Loucy (cell line): Measurements from ENCODE around the gene TMEM179B.

Source experiments
- H2AFZ ChIP-seq: fragments of 200-600 bp; sonication (generic); 2 replicates; pipeline ENCODE4 v1.6.0; 2016; ENCODE audit warnings: antibody characterized with exemption, mild to moderate bottlenecking, low read length, moderate library complexity
- H3F3A ChIP-seq: fragments of 200-600 bp; 2 replicates; pipeline ENCODE4 v1.6.0; 2016; ENCODE audit warnings: antibody characterized with exemption, low read depth, mild to moderate bottlenecking
- H3K27me3 ChIP-seq: fragments of 200-600 bp; sonication (generic); 2 replicates; pipeline ENCODE4 v1.6.1; 2014; ENCODE audit warnings: low read length, mild to moderate bottlenecking; ENCODE audit not compliant: insufficient read depth, poor library complexity, severe bottlenecking
- H3K36me3 ChIP-seq: fragments of 200-600 bp; sonication (generic); 2 replicates; pipeline ENCODE4 v1.6.1; 2016; ENCODE audit warnings: low read length; ENCODE audit not compliant: insufficient read depth
- H3K4me1 ChIP-seq: fragments of 200-600 bp; sonication (generic); 2 replicates; pipeline ENCODE4 v1.5.1; 2014; ENCODE audit warnings: low read length, mild to moderate bottlenecking; ENCODE audit not compliant: insufficient read depth, poor library complexity, severe bottlenecking
- H3K4me2 ChIP-seq: fragments of 200-600 bp; sonication (generic); 2 replicates; pipeline ENCODE4 v1.6.0; 2014; ENCODE audit warnings: antibody characterized with exemption, low read length, low read depth, mild to moderate bottlenecking; ENCODE audit not compliant: poor library complexity, severe bottlenecking
- H3K4me3 ChIP-seq: fragments of 200-600 bp; sonication (generic); 2 replicates; pipeline ENCODE4 v1.5.1; 2014; ENCODE audit warnings: low read length, mild to moderate bottlenecking, mixed read lengths; ENCODE audit not compliant: poor library complexity, severe bottlenecking
- H3K79me2 ChIP-seq: fragments of 200-600 bp; sonication (generic); 2 replicates; pipeline ENCODE4 v1.6.1; 2014; ENCODE audit warnings: low read length; ENCODE audit not compliant: insufficient read depth
- H3K9ac ChIP-seq: fragments of 200-600 bp; sonication (generic); 2 replicates; pipeline ENCODE4 v1.6.0; 2014; ENCODE audit warnings: mild to moderate bottlenecking, low read depth, low read length, moderate library complexity; ENCODE audit not compliant: poor library complexity, severe bottlenecking
- H3K9me2 ChIP-seq: fragments of 200-600 bp; sonication (generic); replicated peaks from 2 replicates; pipeline ENCODE4 v1.6.1; 2016; ENCODE audit warnings: low read depth, low read length, mixed read lengths
- H3K9me3 ChIP-seq: fragments of 200-600 bp; sonication (generic); 2 replicates; pipeline ENCODE4 v1.6.1; 2014; ENCODE audit warnings: mild to moderate bottlenecking, antibody characterized with exemption, low read length, low read depth; ENCODE audit not compliant: insufficient read depth
- H4K20me1 ChIP-seq: fragments of 200-600 bp; sonication (generic); 2 replicates; pipeline ENCODE4 v1.6.0; 2014; ENCODE audit warnings: antibody characterized with exemption, low read length, mild to moderate bottlenecking; ENCODE audit not compliant: insufficient read depth, poor library complexity, severe bottlenecking
- EZH2phosphoT487 ChIP-seq: fragments of 200-600 bp; IDR thresholded peaks from 2 replicates; pipeline ENCODE4 v1.6.1; 2018; ENCODE audit warnings: antibody characterized with exemption, mild to moderate bottlenecking, moderate library complexity, borderline replicate concordance
- TF ChIP-seq, protein P1 (sequence below): fragments of 200-600 bp; sonication (generic); conservative IDR thresholded peaks from 2 replicates; pipeline ENCODE4 v1.5.1; 2014; ENCODE audit warnings: mild to moderate bottlenecking, antibody characterized with exemption, low read length

The TMEM179B gene

DNA sequence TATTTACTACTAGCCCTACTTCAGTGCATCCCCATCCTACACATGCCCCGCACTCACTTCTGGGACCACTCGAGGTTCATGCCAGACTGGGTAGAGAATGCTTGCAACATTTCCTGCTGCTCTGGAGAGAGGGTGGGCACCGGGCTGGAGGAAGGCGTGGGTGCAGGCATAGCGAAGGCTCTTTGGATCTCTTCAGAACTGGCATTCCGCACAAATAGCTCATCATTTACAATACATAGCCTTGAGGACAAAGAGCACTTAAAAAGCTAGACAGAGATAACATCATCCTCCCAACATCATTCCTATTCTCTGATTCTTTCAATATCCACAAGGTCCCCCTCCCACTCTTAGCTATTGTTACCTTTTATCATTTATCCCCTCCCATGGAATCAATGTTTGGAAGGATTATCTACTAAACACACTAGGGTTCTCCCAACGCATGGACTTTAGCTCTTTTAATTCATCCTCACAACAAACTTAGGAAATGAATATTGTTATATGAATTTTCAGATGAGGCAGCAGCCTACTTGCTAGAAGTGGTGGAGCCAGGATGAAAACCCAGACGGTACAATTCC, 7.1 kb downstream of the TMEM179B start:
- Histone ChIP-seq H3K4me3 (no peak overlapping the region), H3K9me3 (no peaks in the 10 kb centered on the region), H2AFZ (no peak overlapping the region), H3K27me3 (no peaks in the 10 kb centered on the region), H3K4me2 (no peak overlapping the region), H3K9ac (no peak overlapping the region), H3K9me2 (no peaks in the 10 kb centered on the region), H4K20me1 (peaks cover 7% of the 10 kb centered on the region), H3K4me1 (peaks cover 21% of the 10 kb centered on the region), H3F3A (0 out of 2 replicates have a peak, but pooled peaks cover 4% of the 10 kb centered on the region), H3K79me2 (peaks cover 32% of the 10 kb centered on the region), H3K36me3 (peaks cover 65% of the 10 kb centered on the region)
- no peak for TF ChIP-seq EZH2phosphoT487
- TF ChIP-seq, protein P1, sequence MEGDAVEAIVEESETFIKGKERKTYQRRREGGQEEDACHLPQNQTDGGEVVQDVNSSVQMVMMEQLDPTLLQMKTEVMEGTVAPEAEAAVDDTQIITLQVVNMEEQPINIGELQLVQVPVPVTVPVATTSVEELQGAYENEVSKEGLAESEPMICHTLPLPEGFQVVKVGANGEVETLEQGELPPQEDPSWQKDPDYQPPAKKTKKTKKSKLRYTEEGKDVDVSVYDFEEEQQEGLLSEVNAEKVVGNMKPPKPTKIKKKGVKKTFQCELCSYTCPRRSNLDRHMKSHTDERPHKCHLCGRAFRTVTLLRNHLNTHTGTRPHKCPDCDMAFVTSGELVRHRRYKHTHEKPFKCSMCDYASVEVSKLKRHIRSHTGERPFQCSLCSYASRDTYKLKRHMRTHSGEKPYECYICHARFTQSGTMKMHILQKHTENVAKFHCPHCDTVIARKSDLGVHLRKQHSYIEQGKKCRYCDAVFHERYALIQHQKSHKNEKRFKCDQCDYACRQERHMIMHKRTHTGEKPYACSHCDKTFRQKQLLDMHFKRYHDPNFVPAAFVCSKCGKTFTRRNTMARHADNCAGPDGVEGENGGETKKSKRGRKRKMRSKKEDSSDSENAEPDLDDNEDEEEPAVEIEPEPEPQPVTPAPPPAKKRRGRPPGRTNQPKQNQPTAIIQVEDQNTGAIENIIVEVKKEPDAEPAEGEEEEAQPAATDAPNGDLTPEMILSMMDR = no peak

DNA sequence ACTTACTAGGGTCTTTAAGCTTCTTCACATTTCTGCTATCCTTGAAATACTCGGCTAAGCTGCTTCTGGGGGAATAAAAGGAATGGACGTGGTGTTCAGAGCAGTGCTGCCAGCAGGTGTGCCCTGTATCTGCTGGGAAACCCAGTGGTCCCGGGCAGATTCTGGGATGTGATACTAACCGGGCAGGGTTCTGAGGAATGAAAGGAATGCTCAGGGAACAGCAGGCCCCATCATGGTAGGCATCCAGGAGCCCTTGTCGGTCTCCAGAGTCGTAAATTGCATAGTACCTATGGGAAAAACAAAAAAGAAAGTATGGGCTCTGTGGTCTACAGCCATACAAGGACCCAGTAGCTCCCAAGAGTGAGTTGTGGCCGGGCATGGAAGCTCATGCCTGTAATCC, 9.1 kb downstream of the TMEM179B start:
- no peak overlapping the region for H2AFZ ChIP-seq
- TF ChIP-seq, protein P1 = no peak
- no peak for TF ChIP-seq EZH2phosphoT487
- H3K36me3 ChIP-seq = peaks cover 78% of the 10 kb centered on the region
- H3K9me3 ChIP-seq = no peaks in the 10 kb centered on the region
- H3K4me1 ChIP-seq = peaks cover 10% of the 10 kb centered on the region
- no peak overlapping the region for H3K4me2 ChIP-seq
- peaks cover 3% of the 10 kb centered on the region for H4K20me1 ChIP-seq
- H3K9me2 ChIP-seq = no peaks in the 10 kb centered on the region
- peaks cover 17% of the 10 kb centered on the region for H3K79me2 ChIP-seq
- no peak overlapping the region for H3K4me3 ChIP-seq
- H3K27me3 ChIP-seq = no peaks in the 10 kb centered on the region
- 0 out of 2 replicates have a peak, but pooled peaks cover 4% of the 10 kb centered on the region for H3F3A ChIP-seq
- H3K9ac ChIP-seq = no peak overlapping the region

DNA sequence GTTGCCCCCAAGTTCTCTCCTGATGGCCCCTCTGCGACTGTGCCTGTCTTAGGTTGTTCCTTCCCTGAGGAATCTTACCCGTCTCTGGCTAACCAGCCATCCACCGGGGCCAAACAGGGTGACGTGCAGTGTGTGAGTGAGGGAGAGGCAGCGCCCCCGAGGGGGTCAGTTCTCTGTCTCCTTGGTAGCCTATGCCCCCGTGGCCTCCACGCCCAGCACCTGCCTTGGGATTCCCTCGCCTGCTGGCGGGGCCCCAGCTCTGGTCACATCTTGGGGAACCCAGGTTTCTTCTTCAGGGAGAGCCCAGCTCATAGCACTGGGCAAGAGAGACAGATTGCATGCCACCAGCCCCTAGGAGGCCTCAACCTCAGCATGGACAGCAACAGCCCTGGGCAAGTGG, 12.3 kb downstream of the TMEM179B start:
- H3K9ac ChIP-seq = no peak overlapping the region
- peaks cover 70% of the 10 kb centered on the region for H3K36me3 ChIP-seq
- TF ChIP-seq EZH2phosphoT487 = no peak

DNA sequence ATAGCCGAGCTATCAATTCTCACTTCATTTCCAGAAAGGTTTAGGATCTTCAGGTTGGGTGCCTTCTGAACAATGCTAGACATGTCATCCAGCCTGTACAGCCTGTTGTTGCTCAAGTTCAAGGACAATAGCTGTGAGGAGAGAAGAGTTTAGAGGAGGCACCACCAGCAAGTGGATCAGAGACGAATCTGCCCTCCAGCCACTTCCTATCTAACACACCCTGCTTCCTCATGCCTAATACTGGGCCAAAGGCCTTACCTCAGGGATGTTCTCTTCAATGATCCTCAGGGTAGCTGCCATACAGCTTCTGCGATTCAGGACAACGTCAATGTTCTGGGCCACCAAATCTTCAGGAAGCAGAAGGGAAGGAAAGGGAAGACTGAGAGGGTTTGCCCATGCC, 13.9 kb downstream of the TMEM179B start:
- H3F3A ChIP-seq = no peaks in the 10 kb centered on the region

More for the DNA sequence above, 12.3 kb downstream of the TMEM179B start:
- Histone ChIP-seq H3K4me3 (no peak overlapping the region), H4K20me1 (peaks cover 14% of the 10 kb centered on the region), H3K79me2 (peaks cover 35% of the 10 kb centered on the region), H3F3A (no peaks in the 10 kb centered on the region), H3K9me3 (no peaks in the 10 kb centered on the region), H3K4me2 (no peak overlapping the region), H3K27me3 (no peaks in the 10 kb centered on the region), H3K9me2 (no peaks in the 10 kb centered on the region), H3K4me1 (peaks cover 15% of the 10 kb centered on the region), H2AFZ (no peak overlapping the region)

More for the DNA sequence above, 13.9 kb downstream of the TMEM179B start:
- H3K79me2 ChIP-seq = peaks cover 41% of the 10 kb centered on the region
- no peaks in the 10 kb centered on the region for H3K9me2 ChIP-seq
- no peak overlapping the region for H3K4me2 ChIP-seq
- no peaks in the 10 kb centered on the region for H3K27me3 ChIP-seq
- peaks cover 15% of the 10 kb centered on the region for H3K4me1 ChIP-seq
- no peak overlapping the region for H3K4me3 ChIP-seq
- TF ChIP-seq, protein P1 = no peak
- TF ChIP-seq EZH2phosphoT487 = no peak
- no peak overlapping the region for H3K9ac ChIP-seq
- peaks cover 19% of the 10 kb centered on the region for H4K20me1 ChIP-seq
- H3K9me3 ChIP-seq = no peaks in the 10 kb centered on the region
- H2AFZ ChIP-seq = no peak overlapping the region
- peaks cover 55% of the 10 kb centered on the region; the same call in 1 of the 2 replicates for H3K36me3 ChIP-seq
